H7 (cell line): ENCODE measurements around the gene ZBTB7B. TPM values are rescaled to one million over a fixed set of nuclear protein-coding genes. Genes with fewer than 3 reads are reported as not detected.
"Not testable (repeated sequence)": the region's sequence is repeated elsewhere in the genome, so short reads cannot be mapped to it uniquely, and the experiment has no call there.

Experiments used
- DNase-seq: peaks from one replicate; pipeline ENCODE4 v3.0.0; 2012
- H3K27me3 ChIP-seq: 2 replicates; pipeline ENCODE4 v1.6.0; 2011; ENCODE audit warnings: mild to moderate bottlenecking, low read length; ENCODE audit not compliant: control insufficient read depth, insufficient read depth
- H3K36me3 ChIP-seq: replicated peaks from 2 replicates; pipeline ENCODE4 v1.5.1; 2011; ENCODE audit warnings: low read length; ENCODE audit not compliant: control insufficient read depth, insufficient read depth
- H3K4me3 ChIP-seq: 2 replicates; pipeline ENCODE4 v1.5.1; 2011; ENCODE audit warnings: low read depth, mild to moderate bottlenecking, control low read depth, low read length, moderate library complexity; ENCODE audit not compliant: insufficient read depth
- total RNA-seq: library from RNA; depleted of rRNA; stranded (reverse); fragments of >200 nt; shearing (Covaris generic); gene quantifications from 2 replicates; pipeline ENCODE4 v1.2.3, GENCODE V29; 2014

Gene ZBTB7B
- total RNA-seq, 1 experiment from 2014 or later = 40.6 TPM

GRCh38 chr1:154973344-154974101 is 29.1 kb upstream of the ZBTB7B start:
- peak overlapping the region; percentile 96 for H3K4me3 ChIP-seq
- H3K27me3 ChIP-seq = no peaks in the 10 kb centered on the region
- H3K36me3 ChIP-seq = peaks cover 7% of the 10 kb centered on the region
- peak; percentile 76 for DNase-seq

GRCh38 chr1:154974102-154974807 is 28.3 kb upstream of the ZBTB7B start, which contains the start of gene CKS1B:
CKS1B (plus strand) TSS chr1:154974681; CDS start chr1:154974746, 65 bp downstream.
- H3K27me3 ChIP-seq = no peaks in the 10 kb centered on the region
- H3K36me3 ChIP-seq = peaks cover 9% of the 10 kb centered on the region
- H3K4me3 ChIP-seq = peak within 1 kb of the TSS; percentile 96
- peak; percentile 93 for DNase-seq

- peaks cover 13% of the 10 kb centered on the region for H3K36me3 ChIP-seq
- peak; percentile 94 for DNase-seq
- no peaks in the 10 kb centered on the region for H3K27me3 ChIP-seq
- peak overlapping the region; percentile 96 for H3K4me3 ChIP-seq
These were observed 27.7 kb upstream of the ZBTB7B start for GRCh38 chr1:154974808-154975408.

GRCh38 chr1:154975409-154976059 is 27.1 kb upstream of the ZBTB7B start:
- H3K36me3 ChIP-seq = peaks cover 13% of the 10 kb centered on the region
- peak overlapping the region; percentile 96 for H3K4me3 ChIP-seq
- H3K27me3 ChIP-seq = no peaks in the 10 kb centered on the region
- DNase-seq = peak; percentile 58

- H3K4me3 ChIP-seq, H3K27me3 ChIP-seq, DNase-seq: not testable (repeated sequence)
- peaks cover 13% of the 10 kb centered on the region for H3K36me3 ChIP-seq
These were observed 24.8 kb upstream of the ZBTB7B start for GRCh38 chr1:154977762-154978161.

- H3K27me3 ChIP-seq = no peaks in the 10 kb centered on the region
- H3K4me3 ChIP-seq = no peak overlapping the region
- H3K36me3 ChIP-seq = peaks cover 13% of the 10 kb centered on the region
- no peak for DNase-seq
These were observed 24.2 kb upstream of the ZBTB7B start for GRCh38 chr1:154978360-154978759.

- no peaks in the 10 kb centered on the region for H3K27me3 ChIP-seq
- peaks cover 19% of the 10 kb centered on the region for H3K36me3 ChIP-seq
- no peak for DNase-seq
These were observed 20.3 kb upstream of the ZBTB7B start for GRCh38 chr1:154982341-154982740.

GRCh38 chr1:154982897-154983648 is 19.5 kb upstream of the ZBTB7B start, which contains the start of gene FLAD1:
FLAD1 (plus strand) TSS chr1:154983344; CDS start chr1:154983695, 351 bp downstream.
- Histone ChIP-seq H3K4me3 (peak within 1 kb of the TSS; percentile 97), H3K36me3 (peaks cover 22% of the 10 kb centered on the region), H3K27me3 (no peaks in the 10 kb centered on the region)
- peak; percentile 98 for DNase-seq

More at GRCh38 chr1:154982341-154982740, 20.3 kb upstream of the ZBTB7B start:
- H3K4me3 ChIP-seq = peak overlapping the region; percentile 38

GRCh38 chr1:154983776-154984466 is 18.7 kb upstream of the ZBTB7B start:
- no peaks in the 10 kb centered on the region for H3K27me3 ChIP-seq

GRCh38 chr1:154986736-154987135 is 15.9 kb upstream of the ZBTB7B start:
- H3K36me3 ChIP-seq = peaks cover 33% of the 10 kb centered on the region
- H3K4me3 ChIP-seq, DNase-seq, H3K27me3 ChIP-seq: not testable (repeated sequence)

More at GRCh38 chr1:154983776-154984466, 18.7 kb upstream of the ZBTB7B start:
- peaks cover 27% of the 10 kb centered on the region for H3K36me3 ChIP-seq
- peak overlapping the region; percentile 97 for H3K4me3 ChIP-seq
- DNase-seq = peak; percentile 46

- Histone ChIP-seq H3K27me3 (no peaks in the 10 kb centered on the region), H3K4me3 (no peak overlapping the region), H3K36me3 (peaks cover 33% of the 10 kb centered on the region)
- DNase-seq = no peak
These were observed 15.3 kb upstream of the ZBTB7B start for GRCh38 chr1:154987326-154987725.

- Histone ChIP-seq H3K4me3 (no peak overlapping the region), H3K27me3 (no peaks in the 10 kb centered on the region), H3K36me3 (peaks cover 33% of the 10 kb centered on the region)
- no peak for DNase-seq
These were observed 14.3 kb upstream of the ZBTB7B start for GRCh38 chr1:154988058-154988954.
